Activated naive CD4-positive, alpha-beta T cell treated with anti-CD3 and anti-CD28 coated beads, Interleukin-2, amount 50 U/mL, for 72 hours (primary cell): ENCODE data around the gene DCAF8. TPM values are rescaled to one million over a fixed set of nuclear protein-coding genes. Genes with fewer than 3 reads are reported as not detected.

Source experiments
- ATAC-seq, 2 donors: fragments of 150-1000 bp; cut with Tn5 transposase; 2 replicates each; pipeline ENCODE4 v1.10.0; 2021; ENCODE audit warnings: mild to moderate bottlenecking in 2 of 2, moderate library complexity in 2 of 2
- DNase-seq, 2 donors: peaks; one replicate each; pipeline ENCODE4 v3.0.0; 2021 to 2022; ENCODE audit warnings: low spot score in 2 of 2
- H3K27ac Mint-ChIP-seq, 2 donors: one replicate each; pipeline ENCODE4 v1.8.0; 2022; ENCODE audit warnings: mild to moderate bottlenecking in 2 of 2, mixed read lengths in 2 of 2
- H3K36me3 Mint-ChIP-seq, 2 donors: one replicate each; pipeline ENCODE4 v1.8.0; 2022; ENCODE audit warnings: mixed read lengths in 2 of 2
- H3K9me3 Mint-ChIP-seq, 2 donors: one replicate each; pipeline ENCODE4 v1.8.0; 2022; ENCODE audit warnings: mixed read lengths in 2 of 2
- total RNA-seq, 2 donors: library from RNA; stranded (reverse); gene quantifications; one replicate each; pipeline ENCODE4 v1.2.3, GENCODE V29; 2022

Gene DCAF8
- total RNA-seq, 2 donors from 2014 or later = 124 to 170 TPM

DNA sequence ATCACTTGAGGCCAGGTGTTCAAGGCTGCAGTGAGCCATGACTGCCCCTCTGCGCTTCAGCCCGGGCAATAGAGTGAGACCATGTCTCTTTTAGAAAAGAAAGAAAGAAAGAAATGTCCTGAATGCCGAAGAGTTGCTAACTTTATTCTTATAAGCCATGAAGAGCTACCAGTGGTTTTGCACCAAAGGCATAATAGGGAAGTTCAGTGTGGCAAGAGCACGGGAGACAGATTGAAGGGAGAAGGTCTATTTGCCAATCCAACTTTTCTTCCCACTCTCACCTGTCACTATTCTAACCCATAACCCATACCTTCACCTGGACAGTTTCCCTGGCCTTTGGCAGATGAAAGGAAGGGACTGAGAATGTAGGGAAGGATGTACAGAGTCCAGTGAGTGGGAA lies 61.6 kb downstream of the DCAF8 start:
- no peak for DNase-seq
- Mint-ChIP-seq H3K9me3 (no peaks in the 10 kb centered on the region), H3K27ac (peak overlapping the region in 1 of 2 donors; percentile 1), H3K36me3 (no peaks in the 10 kb centered on the region)
- ATAC-seq = no peak

GRCh38 chr1:160197231-160197630 lies 65.1 kb downstream of the DCAF8 start:
- ATAC-seq = no peak

GRCh38 chr1:160196143-160196542 lies 66.2 kb downstream of the DCAF8 start:
- no peak for ATAC-seq
- Mint-ChIP-seq H3K36me3 (no peaks in the 10 kb centered on the region), H3K27ac (no peak overlapping the region), H3K9me3 (no peaks in the 10 kb centered on the region)
- DNase-seq = no peak

More at GRCh38 chr1:160197231-160197630, 65.1 kb downstream of the DCAF8 start:
- no peak for DNase-seq
- no peak overlapping the region for H3K27ac Mint-ChIP-seq
- H3K9me3 Mint-ChIP-seq = no peaks in the 10 kb centered on the region
- H3K36me3 Mint-ChIP-seq = no peaks in the 10 kb centered on the region

DNA sequence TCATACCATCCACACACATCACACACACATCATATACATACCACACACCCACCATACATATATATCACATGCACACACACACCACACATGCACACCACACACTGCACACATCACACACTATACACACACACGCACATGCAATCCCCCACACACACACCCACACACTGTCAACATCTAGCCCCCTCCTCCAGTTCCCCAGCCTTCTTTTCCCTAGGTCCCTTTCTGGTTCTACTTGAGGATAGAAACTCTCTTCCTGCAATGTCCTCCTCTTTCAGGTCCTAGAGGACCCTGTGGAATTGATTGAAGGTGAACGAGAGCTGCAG lies 67.7 kb downstream of the DCAF8 start:
- Mint-ChIP-seq H3K27ac (no peak overlapping the region), H3K9me3 (no peaks in the 10 kb centered on the region), H3K36me3 (no peaks in the 10 kb centered on the region)
- DNase-seq = no peak
- ATAC-seq = no peak

- Mint-ChIP-seq H3K36me3 (no peaks in the 10 kb centered on the region), H3K9me3 (no peaks in the 10 kb centered on the region), H3K27ac (no peak overlapping the region)
- ATAC-seq (no peak), DNase-seq (no peak)
These were observed 68.3 kb downstream of the DCAF8 start for GRCh38 chr1:160193832-160194736.

GRCh38 chr1:160193091-160193819 lies 69.1 kb downstream of the DCAF8 start:
- Mint-ChIP-seq H3K9me3 (no peaks in the 10 kb centered on the region), H3K27ac (no peak overlapping the region), H3K36me3 (no peaks in the 10 kb centered on the region)
- peak; percentile 71 to 88 for DNase-seq
- ATAC-seq = peak; percentile 76 to 85

DNA sequence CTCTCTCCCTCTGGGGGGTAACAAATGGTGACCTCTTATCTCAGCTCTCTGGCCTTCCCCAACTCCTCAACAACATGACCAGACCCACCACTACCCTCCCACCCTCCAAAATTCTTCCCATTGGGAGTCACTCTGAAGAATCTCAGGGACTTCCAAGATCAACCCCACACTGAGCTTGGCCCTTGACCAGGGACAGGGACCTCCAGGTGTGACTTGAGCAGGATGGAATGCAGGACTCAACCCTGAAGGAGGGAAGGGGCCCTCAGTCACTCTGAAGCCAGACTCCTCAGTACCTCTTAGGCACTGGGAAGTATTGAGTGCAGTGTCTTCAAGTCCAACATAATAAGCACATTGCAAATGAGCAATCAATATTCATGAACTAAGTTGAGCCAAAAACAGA lies 70.1 kb downstream of the DCAF8 start:
- no peaks in the 10 kb centered on the region for H3K9me3 Mint-ChIP-seq
- H3K36me3 Mint-ChIP-seq = no peaks in the 10 kb centered on the region
- H3K27ac Mint-ChIP-seq = no peak overlapping the region
- DNase-seq (no peak), ATAC-seq (no peak)

DNA sequence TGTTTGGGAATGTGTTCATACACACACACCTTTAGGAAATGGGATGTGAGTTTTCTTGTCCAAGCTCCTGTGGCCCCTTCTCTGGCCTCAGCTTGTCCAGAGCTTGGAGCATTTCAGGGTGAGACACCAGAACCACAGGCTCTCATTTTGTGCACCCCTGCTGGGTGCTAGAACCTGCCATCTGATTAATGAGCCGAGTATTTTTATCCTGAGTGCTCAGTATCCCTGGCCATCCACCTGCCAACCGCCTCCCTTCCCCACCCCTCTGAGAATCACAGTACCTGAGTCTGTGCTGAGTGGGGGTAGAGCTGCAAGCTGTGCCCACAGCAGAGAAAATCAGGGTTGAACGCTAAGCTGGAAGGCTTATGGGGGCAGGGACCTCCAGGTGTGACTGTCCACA lies 70.6 kb downstream of the DCAF8 start:
- DNase-seq (no peak), ATAC-seq (no peak)
- Mint-ChIP-seq H3K9me3 (no peaks in the 10 kb centered on the region), H3K36me3 (no peaks in the 10 kb centered on the region), H3K27ac (no peak overlapping the region)

GRCh38 chr1:160189649-160190625 lies 72.4 kb downstream of the DCAF8 start, which contains the start of gene CASQ1:
TSS of gene CASQ1 (plus strand) at chr1:160190575. CDS start at chr1:160190752, 177 bp downstream.
- no peaks in the 10 kb centered on the region for H3K9me3 Mint-ChIP-seq
- ATAC-seq (no peak), DNase-seq (no peak)
- no peaks in the 10 kb centered on the region for H3K36me3 Mint-ChIP-seq
- no peak within 1 kb of the TSS for H3K27ac Mint-ChIP-seq

GRCh38 chr1:160188341-160188740 lies 74.0 kb downstream of the DCAF8 start:
- H3K36me3 Mint-ChIP-seq = no peaks in the 10 kb centered on the region
- no peak for ATAC-seq
- H3K27ac Mint-ChIP-seq = no peak overlapping the region
- H3K9me3 Mint-ChIP-seq = no peaks in the 10 kb centered on the region
- DNase-seq = no peak

DNA sequence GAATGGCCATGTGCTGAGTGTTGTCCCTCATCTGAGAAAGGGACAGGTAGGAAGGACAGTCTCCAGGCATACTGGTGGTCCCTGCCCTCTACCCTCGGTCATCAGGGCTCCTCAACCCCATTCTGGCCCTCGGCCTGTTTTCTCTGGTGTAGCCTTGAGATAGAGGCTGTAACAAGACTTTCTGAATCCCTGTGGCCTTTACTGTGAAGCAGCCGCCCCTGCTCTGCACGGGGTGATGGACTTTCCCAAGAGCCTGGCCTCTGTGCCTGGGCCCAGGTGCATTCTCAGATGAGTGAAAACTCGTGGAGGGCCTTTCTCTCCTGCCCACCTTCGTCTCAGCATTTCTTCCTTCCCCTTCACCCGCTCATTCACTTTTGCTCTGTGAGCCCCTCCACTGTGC lies 74.9 kb downstream of the DCAF8 start:
- DNase-seq (no peak), ATAC-seq (no peak)
- Mint-ChIP-seq H3K9me3 (no peaks in the 10 kb centered on the region), H3K27ac (peak overlapping the region in 1 of 2 donors; percentile 63), H3K36me3 (no peaks in the 10 kb centered on the region)

GRCh38 chr1:160186729-160187128 lies 75.6 kb downstream of the DCAF8 start:
- Mint-ChIP-seq H3K9me3 (no peaks in the 10 kb centered on the region), H3K36me3 (no peaks in the 10 kb centered on the region), H3K27ac (no peak overlapping the region)
- DNase-seq (no peak), ATAC-seq (no peak)

GRCh38 chr1:160186246-160186645 lies 76.1 kb downstream of the DCAF8 start:
- Mint-ChIP-seq H3K27ac (no peak overlapping the region), H3K9me3 (no peaks in the 10 kb centered on the region), H3K36me3 (no peaks in the 10 kb centered on the region)
- DNase-seq (no peak), ATAC-seq (no peak)

- Mint-ChIP-seq H3K36me3 (no peaks in the 10 kb centered on the region), H3K27ac (no peak overlapping the region), H3K9me3 (no peaks in the 10 kb centered on the region)
- DNase-seq (no peak), ATAC-seq (no peak)
These were observed 83.0 kb downstream of the DCAF8 start for GRCh38 chr1:160179336-160179735.

DNA sequence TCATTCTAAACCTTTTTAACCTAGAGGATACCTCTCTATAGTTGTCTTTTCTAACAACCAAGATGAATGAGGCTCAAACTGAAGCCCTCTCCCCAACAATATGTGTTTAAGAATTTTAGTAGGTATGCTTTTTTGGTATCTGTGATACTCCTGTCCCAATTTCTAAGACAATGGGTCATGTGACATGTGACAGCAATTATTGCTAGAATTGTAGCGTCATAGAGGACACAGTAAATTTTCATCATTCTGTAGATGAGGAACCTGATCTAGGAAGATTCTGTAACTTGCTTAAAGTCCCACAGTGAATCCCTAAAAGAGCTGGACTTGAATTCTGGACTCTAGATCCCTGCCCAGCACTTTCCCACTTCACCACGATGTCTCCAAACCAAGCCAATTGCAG lies 83.6 kb downstream of the DCAF8 start:
- ATAC-seq (no peak), DNase-seq (no peak)
- Mint-ChIP-seq H3K36me3 (no peaks in the 10 kb centered on the region), H3K27ac (no peak overlapping the region), H3K9me3 (no peaks in the 10 kb centered on the region)

- Mint-ChIP-seq H3K36me3 (no peaks in the 10 kb centered on the region), H3K27ac (no peak overlapping the region), H3K9me3 (no peaks in the 10 kb centered on the region)
- no peak for DNase-seq
- no peak for ATAC-seq
These were observed 84.7 kb downstream of the DCAF8 start for GRCh38 chr1:160177667-160178066.

DNA sequence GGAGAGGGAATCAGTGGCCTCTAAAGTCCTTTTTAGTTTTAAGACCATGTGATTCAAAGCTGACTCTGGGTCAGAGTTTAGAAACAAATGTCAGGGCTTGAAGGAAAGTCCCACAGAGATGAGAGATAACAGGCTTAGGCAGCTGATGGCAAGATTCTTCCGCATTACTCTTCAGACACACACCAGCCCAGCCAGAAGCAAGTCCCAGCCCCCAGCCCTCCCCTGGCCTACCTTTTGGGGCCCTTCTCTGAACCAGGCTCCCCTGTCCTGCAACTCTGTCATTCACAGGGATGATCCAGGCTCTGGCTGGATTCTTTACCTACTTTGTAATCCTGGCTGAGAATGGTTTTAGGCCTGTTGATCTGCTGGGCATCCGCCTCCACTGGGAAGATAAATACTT lies 85.1 kb downstream of the DCAF8 start:
- Mint-ChIP-seq H3K27ac (no peak overlapping the region), H3K36me3 (no peaks in the 10 kb centered on the region), H3K9me3 (no peaks in the 10 kb centered on the region)
- DNase-seq (no peak), ATAC-seq (no peak)
